Astrocyte of the cerebellum (primary cell): ENCODE data around the gene GMEB1.
"Not testable (repeated sequence)": the region's sequence is repeated elsewhere in the genome, so short reads cannot be mapped to it uniquely, and the experiment has no call there.

Experiments used
- DNase-seq: peaks from one replicate; pipeline ENCODE4 v3.0.0-alpha.2; 2011; ENCODE audit warnings: low read depth
- H3K4me3 ChIP-seq: 2 replicates; pipeline ENCODE4 v1.5.1; 2011; ENCODE audit warnings: mild to moderate bottlenecking, low read depth, low read length, moderate library complexity
- CTCF ChIP-seq: IDR thresholded peaks from 2 replicates; pipeline ENCODE4 v1.5.1; 2012; ENCODE audit warnings: low read length, low read depth, moderate library complexity, mild to moderate bottlenecking; ENCODE audit errors: missing control alignments
- in situ Hi-C: cut with HindIII; loops from 2 replicates; pipeline ENCODE4 v1.10.0; 2017; ENCODE audit warnings: low sequenced_read_pairs

GMEB1 gene

GRCh38 chr1:28737307-28738132, 68.9 kb downstream of the GMEB1 start:
- no peak for DNase-seq
- in situ Hi-C loops, result no loop called here
- peak overlapping the region; percentile 81 for H3K4me3 ChIP-seq
- TF ChIP-seq CTCF, result no peak

GRCh38 chr1:28740118-28740517, 71.5 kb downstream of the GMEB1 start:
- in situ Hi-C loops, result no loop called here
- no peak for DNase-seq
- no peak overlapping the region for H3K4me3 ChIP-seq
- no peak for TF ChIP-seq CTCF

GRCh38 chr1:28744184-28744583, 75.6 kb downstream of the GMEB1 start:
- H3K4me3 ChIP-seq, result no peak overlapping the region
- in situ Hi-C loops, result no loop called here
- no peak for DNase-seq
- TF ChIP-seq CTCF, result no peak

- in situ Hi-C loops, result no loop called here
- no peak for DNase-seq
- no peak for TF ChIP-seq CTCF
- H3K4me3 ChIP-seq, result no peak overlapping the region
These were observed 77.1 kb downstream of the GMEB1 start for GRCh38 chr1:28745653-28746173.

- H3K4me3 ChIP-seq, result no peak overlapping the region
- in situ Hi-C loops, result no loop called here
- TF ChIP-seq CTCF, result no peak
- no peak for DNase-seq
These were observed 81.7 kb downstream of the GMEB1 start for GRCh38 chr1:28750330-28750729.

GRCh38 chr1:28750771-28751294, 82.2 kb downstream of the GMEB1 start:
- DNase-seq, in situ Hi-C loops, H3K4me3 ChIP-seq: not testable (repeated sequence)
